Mucosa of stomach (tissue), 1 donor: ENCODE data around the gene MCU.
"Not testable (repeated sequence)": the region's sequence is repeated elsewhere in the genome, so short reads cannot be mapped to it uniquely, and the experiment has no call there.

Experiments
- H3K27me3 ChIP-seq: one replicate; pipeline ENCODE4 v1.7.0; 2013; ENCODE audit warnings: mild to moderate bottlenecking, low read length; ENCODE audit not compliant: control insufficient read depth, insufficient read depth
- H3K36me3 ChIP-seq: one replicate; pipeline ENCODE4 v1.7.0; 2013; ENCODE audit warnings: low read length; ENCODE audit not compliant: control insufficient read depth, insufficient read depth
- H3K4me1 ChIP-seq: one replicate; pipeline ENCODE4 v1.7.0; 2013; ENCODE audit warnings: mild to moderate bottlenecking, low read length; ENCODE audit not compliant: control insufficient read depth, insufficient read depth
- H3K4me3 ChIP-seq: one replicate; pipeline ENCODE4 v1.7.0; 2013; ENCODE audit warnings: low read length
- H3K9ac ChIP-seq: one replicate; pipeline ENCODE4 v1.7.0; 2013; ENCODE audit warnings: mild to moderate bottlenecking, low read length, moderate library complexity
- H3K9me3 ChIP-seq: one replicate; pipeline ENCODE4 v1.7.0; 2013; ENCODE audit warnings: mild to moderate bottlenecking, low read length, moderate library complexity; ENCODE audit not compliant: control insufficient read depth
- donor health status: Pancreatic carcinoma.

MCU gene

DNA sequence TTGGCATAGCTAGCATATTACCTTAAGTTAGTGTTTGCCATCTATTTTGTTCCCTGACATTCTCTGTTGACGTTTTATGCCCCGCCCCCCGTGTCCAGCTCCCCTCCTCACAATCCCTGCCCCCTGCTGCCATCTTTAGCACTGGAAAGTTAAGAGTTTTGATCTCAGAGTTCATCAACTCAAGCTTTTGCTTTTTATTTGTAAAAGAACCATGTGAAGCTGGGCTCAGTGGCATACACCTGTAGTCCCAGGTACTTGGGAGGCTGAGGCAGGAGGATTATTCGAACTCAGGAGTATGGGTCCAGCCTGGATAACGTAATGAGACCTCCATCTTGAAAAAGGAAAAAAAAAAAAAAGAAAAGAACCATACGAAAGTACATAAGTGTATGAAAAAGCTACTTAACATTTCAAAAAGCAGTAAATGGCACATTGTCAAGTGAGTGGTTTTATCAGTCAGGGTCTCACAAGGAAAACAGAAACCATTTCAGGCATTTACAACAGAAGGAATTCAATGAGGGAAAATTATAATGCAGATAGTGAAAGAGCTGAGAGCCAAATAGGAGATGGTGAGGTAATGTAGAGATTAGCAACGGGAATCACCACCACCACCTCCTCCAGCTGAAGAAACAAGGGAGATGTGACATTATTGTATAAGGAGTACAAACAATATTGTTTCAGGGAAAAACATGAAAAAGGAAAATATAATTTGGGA, 64.9 kb downstream of the MCU start:
- Histone ChIP-seq H3K27me3 (no peaks in the 10 kb centered on the region), H3K4me3 (no peak overlapping the region), H3K36me3 (no peaks in the 10 kb centered on the region), H3K9me3 (no peaks in the 10 kb centered on the region), H3K4me1 (peaks cover 12% of the 10 kb centered on the region), H3K9ac (no peak overlapping the region)

DNA sequence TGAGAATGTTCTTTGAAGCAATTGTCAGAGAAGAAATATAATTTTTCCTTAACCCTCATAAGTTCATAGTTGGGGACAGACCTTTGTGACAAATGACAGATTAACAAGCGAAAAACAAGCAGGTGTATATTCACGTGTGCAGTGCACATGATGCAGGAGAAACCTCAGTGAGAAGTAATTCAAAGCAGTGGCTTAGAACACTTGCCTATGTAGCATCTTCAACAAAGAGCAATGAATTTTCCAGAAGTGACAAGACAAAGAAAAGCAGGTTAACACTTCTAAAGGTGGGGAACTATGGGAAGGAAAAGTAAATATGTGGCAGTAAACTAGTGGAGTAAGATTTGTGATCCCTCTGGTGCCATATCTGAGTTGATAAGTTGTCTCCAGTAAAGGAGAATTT, 65.8 kb downstream of the MCU start:
- H3K4me3 ChIP-seq: no peak overlapping the region
- H3K9ac ChIP-seq: no peak overlapping the region
- no peaks in the 10 kb centered on the region for H3K9me3 ChIP-seq
- H3K36me3 ChIP-seq: no peaks in the 10 kb centered on the region
- H3K27me3 ChIP-seq: no peaks in the 10 kb centered on the region
- H3K4me1 ChIP-seq: peaks cover 12% of the 10 kb centered on the region

DNA sequence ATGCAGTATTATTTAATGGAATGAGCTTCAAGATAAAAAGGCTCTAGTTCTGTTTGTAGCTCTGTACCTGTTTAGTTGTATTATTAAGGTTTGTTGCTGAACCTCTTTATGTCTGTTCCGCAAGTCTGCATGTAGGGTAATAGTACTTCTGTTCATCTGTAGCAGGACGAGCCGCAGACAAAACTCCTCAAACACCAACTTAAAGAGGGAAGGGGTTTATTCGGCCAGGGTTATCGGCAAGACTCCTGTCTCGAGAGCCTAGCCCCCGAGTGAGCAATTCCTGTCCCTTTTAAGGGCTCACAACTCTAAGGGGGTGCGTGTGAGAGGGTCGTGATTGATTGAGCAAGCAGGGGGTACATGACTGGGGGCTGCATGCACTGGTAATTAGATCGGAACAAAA, 67.0 kb downstream of the MCU start:
- not testable (repeated sequence) for H3K9me3 ChIP-seq, H3K27me3 ChIP-seq, H3K4me1 ChIP-seq, H3K36me3 ChIP-seq, H3K4me3 ChIP-seq, H3K9ac ChIP-seq

DNA sequence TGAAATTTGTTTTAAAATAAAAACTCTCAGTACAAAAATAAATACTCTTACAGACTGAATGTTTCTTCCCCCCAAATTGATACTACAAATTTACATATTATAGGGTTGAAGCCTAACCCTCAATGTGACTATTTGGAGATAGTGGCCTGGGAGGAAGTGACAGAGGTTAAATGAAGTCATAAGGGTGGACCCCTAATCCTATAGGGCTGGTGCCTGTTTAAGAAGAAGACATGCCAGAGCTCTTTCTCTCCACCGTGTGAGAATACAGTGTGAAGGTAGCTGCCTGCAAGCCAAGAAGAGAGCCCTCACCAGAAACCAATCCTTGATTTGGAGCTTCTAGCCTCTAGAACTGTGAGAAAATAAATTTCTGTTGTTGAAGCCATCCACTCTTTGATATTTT, 67.6 kb downstream of the MCU start:
- Histone ChIP-seq H3K9ac (no peak overlapping the region), H3K9me3 (no peaks in the 10 kb centered on the region), H3K36me3 (no peaks in the 10 kb centered on the region), H3K4me3 (no peak overlapping the region), H3K4me1 (peaks cover under 1% of the 10 kb centered on the region), H3K27me3 (no peaks in the 10 kb centered on the region)

DNA sequence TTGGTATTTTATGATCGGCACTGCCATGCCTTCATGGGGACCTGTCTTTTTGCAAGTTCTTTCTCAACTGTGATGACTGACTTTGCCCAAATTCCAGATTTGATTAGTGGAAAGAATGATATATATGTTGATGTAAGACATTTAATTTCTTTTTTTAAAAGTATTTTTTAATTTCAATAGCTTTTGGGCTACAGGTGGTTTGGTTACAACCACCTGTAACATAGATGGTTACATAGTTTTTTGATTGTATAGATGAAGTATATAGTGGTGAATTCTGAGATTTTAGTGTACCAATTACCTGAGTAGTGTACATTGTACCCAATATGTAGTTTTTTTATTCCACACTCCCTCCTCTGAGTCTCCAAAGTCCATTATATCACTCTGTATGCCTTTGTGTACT, 69.6 kb downstream of the MCU start:
- H3K9ac ChIP-seq: no peak overlapping the region
- H3K9me3 ChIP-seq: no peaks in the 10 kb centered on the region
- H3K27me3 ChIP-seq: no peaks in the 10 kb centered on the region
- no peak overlapping the region for H3K4me3 ChIP-seq
- H3K36me3 ChIP-seq: no peaks in the 10 kb centered on the region
- no peaks in the 10 kb centered on the region for H3K4me1 ChIP-seq

DNA sequence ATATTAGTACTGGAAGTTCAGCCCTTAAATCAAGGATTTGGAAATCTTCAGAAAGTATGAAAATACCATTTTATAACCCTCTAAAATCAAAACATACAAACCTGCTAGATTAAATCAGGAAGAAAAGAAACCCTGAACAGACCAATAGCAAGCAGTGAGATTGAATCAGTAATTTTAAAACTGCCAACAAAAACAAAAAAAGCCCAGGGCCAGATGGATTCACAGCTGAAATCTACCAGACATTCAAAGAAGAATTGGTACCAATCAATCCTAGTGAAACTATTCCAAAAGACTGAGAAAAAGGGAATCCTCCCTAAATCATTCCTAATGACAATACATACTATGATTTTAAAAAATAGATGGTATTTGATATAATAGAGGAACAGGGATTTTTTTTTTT, 70.1 kb downstream of the MCU start:
- Histone ChIP-seq H3K9ac (no peak overlapping the region), H3K36me3 (no peaks in the 10 kb centered on the region), H3K4me3 (no peak overlapping the region), H3K4me1 (no peaks in the 10 kb centered on the region), H3K9me3 (no peaks in the 10 kb centered on the region), H3K27me3 (no peaks in the 10 kb centered on the region)

DNA sequence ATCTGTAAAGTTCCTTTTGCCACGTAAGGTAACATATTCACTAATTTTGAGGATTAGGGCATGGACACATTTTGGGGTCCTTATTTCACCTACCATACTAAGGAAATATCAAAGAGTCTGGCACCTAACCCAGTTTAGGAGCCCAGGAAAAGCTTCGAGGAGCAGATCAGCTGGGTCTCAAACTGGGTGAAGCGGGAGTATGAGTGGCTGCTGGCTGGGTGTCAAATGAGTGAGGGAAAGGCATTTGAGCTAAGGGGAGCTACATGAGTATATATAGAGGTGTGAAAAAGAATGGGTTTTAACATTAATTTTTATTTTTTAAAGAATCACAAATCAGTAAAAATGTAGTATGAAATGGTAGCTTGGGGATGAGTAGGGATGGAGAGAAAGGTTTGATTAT, 71.3 kb downstream of the MCU start:
- Histone ChIP-seq H3K27me3 (no peaks in the 10 kb centered on the region), H3K36me3 (no peaks in the 10 kb centered on the region), H3K9ac (no peak overlapping the region), H3K9me3 (no peaks in the 10 kb centered on the region), H3K4me1 (no peaks in the 10 kb centered on the region), H3K4me3 (no peak overlapping the region)

DNA sequence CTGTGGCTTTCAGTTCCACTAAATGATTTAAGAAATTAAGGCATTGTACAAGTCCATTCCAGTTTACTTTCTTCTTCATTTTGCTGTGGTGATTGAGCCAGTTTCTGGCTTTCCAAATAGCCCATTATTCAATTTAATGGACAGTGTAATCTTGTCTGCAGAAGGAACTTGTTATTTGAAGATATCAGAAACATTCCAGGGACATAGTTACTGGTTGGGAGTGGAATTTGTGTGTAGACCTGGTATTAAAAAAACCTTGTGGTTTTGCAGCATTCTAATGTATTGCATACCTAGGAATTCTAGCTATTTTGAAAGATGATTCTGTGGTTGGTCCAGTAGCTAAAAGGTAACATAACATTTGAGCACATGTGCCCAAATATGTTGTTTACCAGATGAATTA, 72.2 kb downstream of the MCU start:
- no peaks in the 10 kb centered on the region for H3K27me3 ChIP-seq
- H3K4me3 ChIP-seq: no peak overlapping the region
- H3K36me3 ChIP-seq: no peaks in the 10 kb centered on the region
- H3K9ac ChIP-seq: no peak overlapping the region
- no peaks in the 10 kb centered on the region for H3K4me1 ChIP-seq
- H3K9me3 ChIP-seq: no peaks in the 10 kb centered on the region

DNA sequence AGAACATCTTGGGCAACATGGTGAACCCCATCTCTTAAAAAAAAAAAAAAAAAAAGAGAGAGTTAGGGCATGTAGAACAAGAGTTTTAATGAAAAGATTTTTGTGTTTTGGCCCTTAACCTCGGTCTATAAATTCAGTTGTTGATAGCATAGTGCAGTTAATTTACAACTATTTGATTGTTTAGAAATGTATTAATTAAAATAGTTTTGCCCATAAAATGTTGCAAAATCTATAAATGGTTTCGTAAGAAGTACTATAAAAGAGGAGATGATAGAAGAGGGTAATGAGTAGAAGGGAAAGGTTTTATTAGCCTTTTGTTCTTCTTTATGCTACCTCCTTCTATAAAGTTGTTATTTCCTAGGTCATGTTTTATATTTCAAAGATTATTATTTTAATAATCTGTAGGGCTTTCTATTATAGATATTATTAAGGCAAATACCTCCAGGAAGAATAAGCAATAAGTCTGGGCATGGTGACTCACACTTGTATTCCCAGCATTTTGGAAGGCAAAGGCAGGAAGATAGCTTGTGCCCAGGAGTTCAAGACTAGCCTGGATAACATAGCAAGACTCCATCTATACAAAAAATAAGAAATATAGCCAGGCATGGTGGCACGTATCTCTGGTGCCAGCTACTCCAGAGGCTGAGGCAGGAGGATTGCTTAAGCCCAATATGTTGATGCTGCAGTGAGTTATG, 73.3 kb downstream of the MCU start:
- no peak overlapping the region for H3K4me3 ChIP-seq
- H3K36me3 ChIP-seq: no peaks in the 10 kb centered on the region
- H3K4me1 ChIP-seq: no peaks in the 10 kb centered on the region
- no peaks in the 10 kb centered on the region for H3K27me3 ChIP-seq
- no peak overlapping the region for H3K9ac ChIP-seq
- no peaks in the 10 kb centered on the region for H3K9me3 ChIP-seq

DNA sequence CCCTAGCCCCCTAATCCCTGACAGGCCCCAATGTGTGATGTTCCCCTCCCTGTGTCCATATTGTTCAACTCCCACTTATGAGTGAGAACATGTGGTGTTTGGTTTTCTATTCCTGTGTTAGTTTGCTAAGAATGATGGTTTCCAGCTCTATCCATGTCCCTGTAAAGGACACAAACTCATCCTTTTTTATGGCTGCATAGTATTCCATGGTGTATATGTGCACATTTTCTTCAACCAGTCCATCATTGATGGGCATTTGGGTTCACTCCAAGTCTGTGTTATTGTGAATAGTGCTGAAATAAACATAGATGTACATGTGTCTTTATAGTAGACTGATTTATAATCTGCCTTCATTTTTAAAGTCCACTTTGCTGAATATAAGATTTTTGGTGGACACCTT, 79.3 kb downstream of the MCU start:
- H3K27me3 ChIP-seq, H3K9ac ChIP-seq, H3K9me3 ChIP-seq, H3K36me3 ChIP-seq, H3K4me1 ChIP-seq, H3K4me3 ChIP-seq: not testable (repeated sequence)

DNA sequence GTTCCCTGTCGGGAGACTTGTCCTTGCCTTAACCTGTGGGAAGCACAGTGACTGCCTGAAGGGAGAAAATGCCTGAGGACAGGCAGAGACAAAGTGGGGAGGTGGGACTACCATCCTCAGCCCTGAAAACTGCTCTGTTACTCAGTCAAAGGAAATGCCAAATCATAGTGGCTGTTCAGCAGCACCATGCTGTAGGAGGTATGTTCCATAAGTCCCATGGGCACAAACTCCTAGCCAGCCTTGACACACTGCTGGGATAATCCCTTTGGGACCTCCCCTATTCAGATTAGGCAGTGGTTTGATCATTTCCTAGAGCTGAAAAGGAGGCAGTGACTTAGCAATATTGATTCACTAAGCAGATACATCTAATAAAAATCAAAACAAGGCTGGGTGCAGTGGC, 80.1 kb downstream of the MCU start:
- Histone ChIP-seq H3K4me1 (no peaks in the 10 kb centered on the region), H3K9me3 (no peaks in the 10 kb centered on the region), H3K4me3 (no peak overlapping the region), H3K27me3 (no peaks in the 10 kb centered on the region), H3K36me3 (no peaks in the 10 kb centered on the region), H3K9ac (no peak overlapping the region)

DNA sequence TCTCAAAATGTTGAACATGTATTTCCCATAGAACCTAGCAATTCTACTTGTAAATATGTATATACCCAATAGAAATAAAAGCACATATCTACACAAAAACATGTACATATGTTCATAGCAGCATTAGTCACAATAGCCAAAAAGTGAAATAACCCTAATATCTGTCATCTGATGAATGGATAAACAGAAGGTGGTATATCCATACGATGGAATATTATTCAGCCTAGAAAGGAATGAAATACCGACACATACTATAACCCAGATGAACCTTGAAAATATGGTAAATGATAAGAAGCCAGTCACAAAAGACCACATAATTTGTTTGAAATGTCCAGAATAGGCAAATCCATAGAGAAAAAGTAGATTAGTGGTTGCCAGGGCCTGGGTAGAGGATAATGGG, 87.9 kb downstream of the MCU start:
- H3K4me1 ChIP-seq: peaks cover 13% of the 10 kb centered on the region
- no peak overlapping the region for H3K4me3 ChIP-seq
- no peak overlapping the region for H3K9ac ChIP-seq
- no peaks in the 10 kb centered on the region for H3K9me3 ChIP-seq
- no peaks in the 10 kb centered on the region for H3K36me3 ChIP-seq
- no peaks in the 10 kb centered on the region for H3K27me3 ChIP-seq
